ENCODE results near the gene ANGPTL4. TPM values are rescaled to one million over a fixed set of nuclear protein-coding genes. Genes with fewer than 3 reads are reported as not detected.

ANGPTL4 gene
- total and polyA plus RNA-seq, 10 donors: 1.8 to 28.3 (median 8.6) TPM

DNA sequence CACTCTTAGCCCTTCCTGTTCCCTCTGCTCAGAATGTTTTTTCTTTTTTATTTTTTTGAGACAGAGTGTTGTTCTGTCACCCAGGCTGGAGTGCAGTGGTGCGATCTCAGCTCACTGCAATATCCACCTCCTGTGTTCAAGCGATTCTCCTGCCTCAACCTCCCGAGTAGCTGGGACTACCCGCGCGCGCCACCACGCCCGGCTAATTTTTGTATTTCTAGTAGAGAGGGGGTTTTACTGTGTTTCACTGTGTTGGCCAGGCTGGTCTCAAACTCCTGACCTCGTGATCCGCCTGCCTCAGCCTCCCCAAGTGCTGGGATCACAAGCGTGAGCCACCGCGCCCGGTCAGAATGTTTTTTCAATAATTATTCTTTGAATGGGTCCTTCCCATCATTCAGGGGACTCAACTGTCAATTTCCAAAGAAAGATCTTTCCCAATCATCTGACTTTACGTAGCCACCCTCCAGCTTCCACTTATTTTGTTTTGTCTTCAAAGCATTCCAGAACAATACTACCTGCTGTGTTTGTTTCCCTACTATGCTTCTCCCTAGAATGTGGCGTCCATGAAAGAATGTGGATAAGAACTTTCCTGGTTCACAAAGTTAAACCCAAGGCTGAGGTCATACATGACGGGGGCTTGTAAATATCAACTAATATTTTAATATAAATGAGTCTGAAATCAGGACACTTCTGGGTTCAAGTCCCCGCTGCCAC is 44.0 kb upstream of the ANGPTL4 start:
- no peak for DNase-seq
- 81 to 88% (median 87%) methylated on average over 19 of the region's 19 CpGs for WGBS, 5 donors
- Histone ChIP-seq H3K9me3 (no peaks in the 10 kb centered on the region), H3K4me1 (peaks cover 26 to 95% (median 70%) of the 10 kb centered on the region in 6 donors), H3K27ac (peak overlapping the region; percentile 85 to 96 (median 92)), H3K4me3 (peak overlapping the region; percentile 75 to 98 (median 86)), H3K36me3 (peaks cover 0 to 64% (median 28%) of the 10 kb centered on the region in 6 donors), H3K27me3 (replicated peaks in 1 of 7) (no peaks in the 10 kb centered on the region)
- TF ChIP-seq, protein P1, sequence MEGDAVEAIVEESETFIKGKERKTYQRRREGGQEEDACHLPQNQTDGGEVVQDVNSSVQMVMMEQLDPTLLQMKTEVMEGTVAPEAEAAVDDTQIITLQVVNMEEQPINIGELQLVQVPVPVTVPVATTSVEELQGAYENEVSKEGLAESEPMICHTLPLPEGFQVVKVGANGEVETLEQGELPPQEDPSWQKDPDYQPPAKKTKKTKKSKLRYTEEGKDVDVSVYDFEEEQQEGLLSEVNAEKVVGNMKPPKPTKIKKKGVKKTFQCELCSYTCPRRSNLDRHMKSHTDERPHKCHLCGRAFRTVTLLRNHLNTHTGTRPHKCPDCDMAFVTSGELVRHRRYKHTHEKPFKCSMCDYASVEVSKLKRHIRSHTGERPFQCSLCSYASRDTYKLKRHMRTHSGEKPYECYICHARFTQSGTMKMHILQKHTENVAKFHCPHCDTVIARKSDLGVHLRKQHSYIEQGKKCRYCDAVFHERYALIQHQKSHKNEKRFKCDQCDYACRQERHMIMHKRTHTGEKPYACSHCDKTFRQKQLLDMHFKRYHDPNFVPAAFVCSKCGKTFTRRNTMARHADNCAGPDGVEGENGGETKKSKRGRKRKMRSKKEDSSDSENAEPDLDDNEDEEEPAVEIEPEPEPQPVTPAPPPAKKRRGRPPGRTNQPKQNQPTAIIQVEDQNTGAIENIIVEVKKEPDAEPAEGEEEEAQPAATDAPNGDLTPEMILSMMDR (IDR thresholded peaks at IDR 0.05 in 8 of 11, conservative IDR thresholded peaks at IDR 0.05 in 3 of 11): no peak
- TF ChIP-seq POLR2A (IDR thresholded peaks at IDR 0.05): no peak
- no peak for TF ChIP-seq POLR2AphosphoS5 (IDR thresholded peaks at IDR 0.05)
- intact Hi-C loops (cut with DNase I; ENCODE audit: low total_unique reads): no loop called here

DNA sequence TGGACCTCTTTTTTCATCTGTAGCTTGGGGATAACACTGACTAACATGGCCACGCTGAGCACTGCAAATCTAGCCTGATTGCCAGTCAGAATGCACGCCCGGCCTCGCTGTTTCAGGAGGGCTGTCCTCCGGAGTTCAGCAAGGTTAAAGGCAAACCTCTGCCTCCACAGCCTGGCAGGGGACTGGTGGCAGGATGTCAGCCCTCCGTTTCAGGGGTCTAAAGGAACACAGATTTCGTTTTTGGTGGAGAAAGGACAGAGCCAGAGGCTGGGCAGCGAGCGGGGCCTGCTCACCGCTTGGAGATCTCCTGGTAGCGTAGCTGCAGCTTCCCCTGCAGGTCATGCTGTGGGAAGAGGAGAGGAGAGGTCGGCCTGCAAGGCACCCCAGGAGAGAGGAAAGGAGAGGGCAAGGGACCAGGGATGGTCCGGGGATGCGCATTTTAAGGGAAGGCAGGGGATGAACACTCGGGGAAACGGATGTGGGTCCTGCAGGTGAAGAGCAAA is 43.3 kb upstream of the ANGPTL4 start:
- 3 to 5% (median 4%) methylated on average over 16 of the region's 16 CpGs for WGBS, 5 donors
- TF ChIP-seq, protein P1 (IDR thresholded peaks at IDR 0.05 in 8 of 11, conservative IDR thresholded peaks at IDR 0.05 in 3 of 11): no peak
- no peak for TF ChIP-seq POLR2A (IDR thresholded peaks at IDR 0.05)
- TF ChIP-seq POLR2AphosphoS5 (IDR thresholded peaks at IDR 0.05): no peak
- Histone ChIP-seq H3K4me3 (peak overlapping the region; percentile 75 to 98 (median 86)), H3K27ac (peak overlapping the region; percentile 85 to 96 (median 92)), H3K4me1 (peaks cover 26 to 89% (median 70%) of the 10 kb centered on the region in 6 donors), H3K36me3 (peaks cover 0 to 57% (median 23%) of the 10 kb centered on the region in 6 donors), H3K27me3 (replicated peaks in 1 of 7) (no peaks in the 10 kb centered on the region), H3K9me3 (no peaks in the 10 kb centered on the region)
- intact Hi-C loops (cut with DNase I; ENCODE audit: low total_unique reads): no loop called here
- no peak for DNase-seq

DNA sequence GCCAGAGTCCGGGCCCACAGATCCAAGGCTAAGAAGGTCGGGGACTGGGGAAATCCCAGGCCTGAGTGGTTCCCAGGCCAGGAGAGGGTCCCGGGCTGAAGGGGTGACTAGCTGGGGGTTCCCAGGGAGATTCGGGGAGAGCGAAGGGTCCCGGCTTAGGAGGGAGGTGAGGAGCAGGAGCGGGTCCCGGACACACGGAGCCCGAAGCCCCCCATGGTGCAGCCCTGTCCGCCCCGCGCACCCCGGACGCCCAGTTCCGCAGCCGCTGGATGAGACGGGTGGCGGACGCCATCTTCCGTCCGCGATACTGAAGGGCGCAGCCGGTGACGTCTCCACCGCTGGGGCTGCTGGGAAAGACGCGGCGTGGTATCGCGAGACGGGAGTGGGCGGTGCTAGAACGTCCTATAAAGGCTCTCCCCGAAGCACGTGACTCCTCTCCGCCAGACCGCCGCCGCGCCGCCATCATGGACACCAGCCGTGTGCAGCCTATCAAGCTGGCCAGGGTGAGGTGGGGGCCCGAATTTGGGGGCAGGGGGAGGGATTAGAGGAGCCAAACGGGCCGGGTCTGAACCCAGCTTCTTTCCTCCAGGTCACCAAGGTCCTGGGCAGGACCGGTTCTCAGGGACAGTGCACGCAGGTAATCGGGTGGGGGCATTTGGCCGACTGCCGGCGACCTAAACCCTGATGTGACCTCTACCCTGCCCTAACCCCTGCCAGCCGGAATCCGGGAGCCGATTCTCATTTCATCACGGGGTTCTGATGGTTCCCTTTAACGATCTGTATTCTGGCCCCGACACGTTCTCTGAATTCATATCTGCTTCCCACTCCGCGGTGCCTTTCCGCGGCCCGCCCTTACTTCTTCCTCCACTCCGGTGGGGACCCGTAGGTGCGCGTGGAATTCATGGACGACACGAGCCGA is 42.6 kb upstream of the ANGPTL4 start, which contains the start of the genes NDUFA7 and RPS28:
Gene NDUFA7 (minus strand): TSS at position 309 of the 919 bp plus-strand sequence. CDS start 17 bp downstream, at position 292.
Gene RPS28 (plus strand): TSS at position 430 of the 919 bp plus-strand sequence. CDS start 35 bp downstream, at position 465.
- H3K36me3 ChIP-seq: peaks cover 0 to 50% (median 19%) of the 10 kb centered on the region in 6 donors
- intact Hi-C loops (cut with DNase I; ENCODE audit: low total_unique reads): no loop called here
- H3K4me3 ChIP-seq: peak within 1 kb of the TSS; percentile 75 to 98 (median 86)
- peak; percentile 98 for DNase-seq
- 0 to 1% (median 0%) methylated on average over 33 to 72 of the region's 72 CpGs for WGBS, 5 donors
- peaks cover 26 to 82% (median 65%) of the 10 kb centered on the region in 6 donors for H3K4me1 ChIP-seq
- no peaks in the 10 kb centered on the region for H3K9me3 ChIP-seq
- no peaks in the 10 kb centered on the region for H3K27me3 ChIP-seq (replicated peaks in 1 of 7)
- TF ChIP-seq POLR2A (IDR thresholded peaks at IDR 0.05) (peak; percentile 54 to 83 (median 81)), POLR2AphosphoS5 (IDR thresholded peaks at IDR 0.05) (peak; percentile 99)
- TF ChIP-seq, protein P1 (IDR thresholded peaks at IDR 0.05 in 8 of 11, conservative IDR thresholded peaks at IDR 0.05 in 3 of 11): peak; percentile 26 to 82 (median 68)
- peak within 1 kb of the TSS; percentile 85 to 96 (median 92) for H3K27ac ChIP-seq
